HG03196 (cell line): Measurements from ENCODE around the gene TMEM45B.
"Not testable (repeated sequence)": the region's sequence is repeated elsewhere in the genome, so short reads cannot be mapped to it uniquely, and the experiment has no call there.

ENCODE experiments used
- ATAC-seq: cut with Tn5 transposase; IDR thresholded peaks from one replicate; pipeline ENCODE4 v1.9.1; 2021; ENCODE audit not compliant: unreplicated experiment

The TMEM45B gene

DNA sequence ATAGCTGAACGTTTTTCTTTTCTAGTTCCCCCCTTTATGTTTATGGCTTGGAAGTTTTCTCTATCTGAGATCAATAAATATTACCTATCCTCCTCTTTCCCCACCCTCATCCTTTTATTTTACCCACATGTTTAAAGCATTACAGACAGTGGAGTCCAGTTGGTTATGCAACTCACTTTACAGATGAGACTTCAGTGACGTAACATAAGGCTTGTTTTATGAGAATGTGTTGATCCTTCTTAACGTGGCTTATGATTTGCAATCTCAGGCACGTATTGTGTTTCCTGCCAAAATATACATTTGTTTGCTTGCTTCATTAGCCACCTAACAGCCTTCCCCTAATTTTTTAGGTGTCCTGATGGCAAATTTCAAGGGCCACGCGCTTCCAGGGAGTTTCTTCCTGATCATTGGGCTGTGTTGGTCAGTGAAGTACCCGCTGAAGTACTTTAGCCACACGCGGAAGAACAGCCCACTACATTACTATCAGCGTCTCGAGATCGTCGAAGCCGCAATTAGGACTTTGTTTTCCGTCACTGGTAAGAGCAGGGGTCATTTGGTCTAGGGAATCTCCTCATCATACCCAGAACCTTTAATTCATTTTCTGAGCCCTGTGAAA lies 36.6 kb downstream of the TMEM45B start:
- ATAC-seq, result no peak

DNA sequence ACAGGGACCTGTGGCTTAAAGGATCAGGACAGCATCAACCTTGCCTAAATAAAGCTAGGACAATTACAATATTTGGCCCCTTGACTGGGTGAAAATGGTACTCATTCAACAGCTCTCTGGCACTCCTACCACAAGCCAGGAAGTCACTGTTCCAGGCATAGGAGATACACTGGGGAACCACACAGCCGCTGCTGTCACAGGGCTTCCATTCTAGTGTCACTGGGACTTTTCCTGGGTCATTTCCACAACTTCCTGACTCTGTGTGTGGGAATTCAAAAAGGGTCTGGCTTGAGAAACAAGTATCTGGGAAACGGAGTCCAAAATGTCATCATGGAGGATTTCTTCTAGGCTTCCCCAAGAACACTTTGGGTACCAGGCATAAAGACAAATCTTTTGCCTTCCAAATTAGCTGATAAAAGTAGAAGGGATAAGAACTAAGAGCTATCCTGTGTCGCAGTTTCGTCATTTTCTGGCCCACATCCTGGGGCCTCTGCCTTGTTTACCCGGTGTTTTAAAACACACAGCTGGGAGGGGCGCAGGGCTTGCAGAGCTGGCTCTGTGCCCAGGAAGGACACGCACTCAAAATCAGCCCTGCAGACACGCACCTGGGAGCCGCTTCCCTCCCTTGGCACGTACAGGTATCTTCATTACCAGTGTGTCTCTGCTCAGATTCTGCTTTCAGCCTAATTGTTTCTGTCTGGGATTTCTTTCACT lies 38.0 kb downstream of the TMEM45B start:
- ATAC-seq, result no peak

DNA sequence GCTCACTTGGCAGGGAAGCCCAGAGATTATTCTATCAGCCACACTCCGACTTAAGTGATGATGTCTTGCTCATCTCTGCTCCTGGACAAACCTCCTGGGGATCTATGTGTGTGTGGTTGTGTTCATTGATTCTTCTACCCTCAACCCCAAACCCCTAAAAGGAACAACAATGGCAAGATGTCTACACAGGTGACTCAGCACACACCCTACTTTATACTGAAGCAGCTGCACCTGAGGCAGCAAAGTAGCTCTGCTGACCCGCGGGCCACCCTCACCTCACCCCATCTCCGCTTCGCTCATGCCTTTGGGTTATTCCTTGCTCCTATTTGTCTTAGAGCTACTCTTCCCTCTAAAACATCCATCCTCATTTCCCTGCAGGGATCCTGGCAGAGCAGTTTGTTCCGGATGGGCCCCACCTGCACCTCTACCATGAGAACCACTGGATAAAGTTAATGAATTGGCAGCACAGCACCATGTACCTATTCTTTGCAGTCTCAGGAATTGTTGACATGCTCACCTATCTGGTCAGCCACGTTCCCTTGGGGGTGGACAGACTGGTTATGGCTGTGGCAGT lies 38.7 kb downstream of the TMEM45B start:
- no peak for ATAC-seq

DNA sequence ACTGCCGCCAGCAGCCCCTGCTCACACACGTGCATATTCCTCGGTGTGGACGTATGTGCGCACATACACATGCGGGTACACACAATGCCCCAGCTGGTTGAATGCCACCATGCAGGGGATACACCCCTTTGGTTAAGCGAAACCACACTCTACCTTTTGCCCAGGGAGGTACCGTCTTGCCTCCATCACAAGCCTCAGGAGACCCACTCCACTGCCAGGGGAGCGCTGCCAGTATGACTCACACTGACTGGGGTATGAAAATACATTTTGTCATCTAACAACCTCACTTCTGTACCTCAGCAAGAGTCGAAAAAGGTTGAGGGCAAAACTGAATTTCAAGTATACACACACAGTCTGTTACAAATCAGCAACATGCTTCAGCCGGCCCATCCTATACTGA lies 39.4 kb downstream of the TMEM45B start:
- ATAC-seq, result no peak

DNA sequence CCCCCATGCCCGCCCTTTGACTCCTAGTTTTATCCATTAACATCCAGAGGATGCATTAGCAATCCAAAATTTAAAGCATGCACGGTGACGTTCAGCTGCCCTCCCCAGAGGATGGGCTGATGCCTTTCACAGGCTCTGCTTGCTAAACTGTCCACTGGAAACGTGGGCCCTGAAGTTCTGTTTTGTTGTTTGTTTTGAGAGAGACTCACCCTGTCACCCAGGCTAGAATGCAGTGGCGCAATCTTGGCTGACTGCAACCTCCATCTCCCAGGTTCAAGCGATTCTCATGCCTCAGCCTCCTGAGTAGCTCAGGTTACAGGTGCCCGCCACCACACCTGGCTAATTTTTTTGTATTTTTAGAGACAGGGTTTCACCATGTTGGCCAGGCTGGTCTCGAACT lies 40.4 kb downstream of the TMEM45B start:
- no peak for ATAC-seq

DNA sequence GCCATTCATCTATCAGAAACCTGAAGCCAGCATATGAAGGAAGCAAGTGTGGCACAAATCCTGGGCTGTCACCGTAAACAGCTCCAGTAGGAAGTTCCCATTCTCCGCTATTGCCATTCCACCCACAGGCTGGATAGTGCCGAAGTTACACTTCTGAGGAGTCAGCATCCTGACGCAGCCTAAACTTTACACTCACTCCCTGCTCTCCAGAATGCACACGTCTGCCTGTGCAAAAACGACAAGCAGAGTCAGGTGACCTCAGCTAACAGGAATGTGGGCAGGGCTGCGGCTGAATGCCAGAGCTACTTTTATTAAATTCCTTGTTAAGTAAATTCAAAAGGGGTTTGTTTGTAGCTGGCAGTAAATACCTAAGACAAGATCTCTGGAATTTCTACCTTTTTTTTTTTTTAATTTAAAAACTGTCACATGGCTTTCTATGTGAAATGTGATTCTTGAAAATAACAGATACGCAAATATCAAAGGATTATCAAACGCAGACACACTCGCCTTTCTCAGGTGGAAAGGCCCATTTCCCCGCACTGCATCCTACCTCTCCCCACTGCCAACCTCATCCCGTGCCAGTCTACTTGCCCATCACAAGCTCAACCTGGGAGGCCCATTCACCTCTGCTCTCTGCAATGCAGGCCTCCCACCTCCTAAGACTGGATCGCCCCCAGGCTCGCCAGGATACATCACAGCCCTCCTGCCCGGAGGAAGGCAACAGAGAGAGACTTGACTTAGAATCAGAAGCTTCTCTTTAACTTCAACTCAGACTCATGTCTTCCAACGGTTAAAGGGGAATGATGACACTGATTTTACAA lies 46.3 kb downstream of the TMEM45B start:
- no peak for ATAC-seq

DNA sequence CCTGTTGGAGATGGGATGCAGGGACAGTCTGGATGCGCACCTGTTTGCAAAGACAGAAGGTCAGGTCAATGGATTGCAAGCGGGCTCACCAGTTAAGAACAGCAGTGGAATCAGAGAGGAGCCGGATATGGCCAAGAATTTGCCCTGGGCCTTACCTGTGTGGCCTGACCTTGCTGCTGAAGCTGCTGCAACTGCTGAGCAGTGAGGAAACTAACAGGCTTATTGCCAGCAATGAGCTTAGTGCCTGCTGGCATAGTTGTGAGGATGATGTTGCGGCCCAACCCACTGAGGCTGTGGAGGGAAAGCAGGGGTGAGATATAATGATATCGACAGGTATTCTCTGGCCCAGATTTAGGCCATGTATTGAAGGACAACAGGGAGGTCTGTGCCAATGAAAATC lies 49.2 kb downstream of the TMEM45B start:
- no peak for ATAC-seq

DNA sequence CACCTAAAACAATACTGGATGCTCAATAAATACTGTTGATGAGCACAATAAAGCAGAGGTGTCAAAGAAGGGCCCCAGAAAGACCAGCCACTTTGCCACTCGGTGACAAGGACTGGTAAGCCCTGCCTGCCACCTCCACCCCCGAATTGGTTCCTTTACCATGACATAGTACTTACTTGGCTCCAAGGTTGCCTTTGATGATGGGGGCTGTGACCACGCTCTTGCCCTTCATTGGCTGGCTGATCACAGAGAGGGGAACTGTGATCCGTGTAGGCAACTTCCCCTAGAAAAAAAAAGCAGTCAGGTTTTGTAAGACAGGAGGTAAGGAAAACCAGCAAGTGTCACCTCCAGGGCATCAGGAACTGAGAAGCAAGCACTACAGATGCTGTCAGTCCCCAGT lies 50.1 kb downstream of the TMEM45B start:
- ATAC-seq, result no peak

DNA sequence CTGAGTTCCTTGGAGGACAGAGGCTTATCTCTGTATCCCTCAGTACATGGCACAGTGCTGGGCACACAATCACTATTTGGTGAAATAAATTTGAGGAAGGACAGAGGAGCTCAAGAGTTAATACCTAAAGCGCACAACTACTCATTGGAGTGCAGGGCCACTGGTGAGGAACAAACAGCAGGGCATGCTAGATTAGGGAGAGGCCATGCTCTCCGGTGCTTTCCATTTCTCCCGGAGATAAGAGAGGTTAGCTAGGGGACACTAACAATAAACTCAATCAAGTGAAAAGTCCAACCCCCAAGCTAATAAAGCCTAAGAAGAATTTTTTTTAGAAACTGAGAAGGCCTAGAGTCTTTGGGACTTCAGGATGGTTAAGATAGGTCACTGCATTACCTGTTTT lies 50.7 kb downstream of the TMEM45B start:
- ATAC-seq, result no peak

DNA sequence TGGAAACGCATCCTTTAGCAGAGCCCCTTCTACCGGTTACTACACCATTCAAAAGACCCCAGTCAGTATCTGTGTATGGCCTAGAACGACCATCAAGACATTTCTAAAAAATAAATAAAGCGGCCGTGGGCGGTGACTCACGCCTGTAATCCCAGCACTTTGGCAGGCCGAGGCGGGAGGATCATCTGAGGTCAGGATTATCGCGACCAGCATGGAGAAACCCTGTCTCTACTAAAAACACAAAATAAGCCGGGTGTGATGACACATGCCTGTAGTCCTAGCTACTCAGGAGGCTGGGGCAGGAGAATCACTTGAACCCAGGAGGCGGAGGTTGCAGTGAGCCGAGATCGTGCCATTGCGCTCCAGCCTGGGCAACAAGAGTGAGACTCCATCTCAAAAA lies 53.0 kb downstream of the TMEM45B start:
- not testable (repeated sequence) for ATAC-seq

DNA sequence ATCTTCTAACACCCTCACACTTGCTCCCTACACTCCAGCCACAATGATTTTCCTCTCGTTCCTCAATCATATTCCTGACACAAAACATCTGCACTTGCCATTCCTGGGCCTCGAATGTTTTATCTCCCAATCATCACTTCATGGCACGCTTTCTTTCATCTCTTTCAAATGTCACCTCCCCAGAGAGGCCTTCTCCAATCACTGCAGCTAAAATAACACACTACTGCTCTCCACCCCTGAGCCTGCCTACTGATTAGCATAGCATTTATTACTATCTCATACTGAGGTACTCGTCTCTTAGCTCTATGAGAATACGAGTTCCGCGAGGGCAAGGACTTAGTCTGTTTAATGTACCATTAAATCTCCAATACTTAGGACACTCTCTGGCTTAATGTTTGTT lies 56.3 kb downstream of the TMEM45B start:
- no peak for ATAC-seq

DNA sequence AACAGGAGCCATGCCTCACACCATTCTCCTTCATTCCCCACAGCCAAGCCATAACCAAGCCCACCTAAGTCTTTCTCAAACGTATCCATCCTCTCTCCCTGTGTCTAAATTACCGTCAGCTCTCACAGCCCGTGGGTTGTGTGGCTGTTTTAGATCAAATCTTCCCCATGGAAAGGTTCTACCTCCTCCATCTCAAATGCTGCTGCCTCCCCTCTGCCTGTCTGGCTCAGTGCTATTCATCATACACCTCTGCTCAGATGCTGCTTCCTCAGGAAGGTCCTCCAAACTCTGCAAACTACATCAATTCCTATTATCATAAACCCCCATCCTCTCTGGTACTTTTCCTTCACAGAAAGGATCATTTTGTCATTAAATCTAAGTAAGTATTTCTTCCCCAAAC lies 64.7 kb downstream of the TMEM45B start:
- no peak for ATAC-seq

DNA sequence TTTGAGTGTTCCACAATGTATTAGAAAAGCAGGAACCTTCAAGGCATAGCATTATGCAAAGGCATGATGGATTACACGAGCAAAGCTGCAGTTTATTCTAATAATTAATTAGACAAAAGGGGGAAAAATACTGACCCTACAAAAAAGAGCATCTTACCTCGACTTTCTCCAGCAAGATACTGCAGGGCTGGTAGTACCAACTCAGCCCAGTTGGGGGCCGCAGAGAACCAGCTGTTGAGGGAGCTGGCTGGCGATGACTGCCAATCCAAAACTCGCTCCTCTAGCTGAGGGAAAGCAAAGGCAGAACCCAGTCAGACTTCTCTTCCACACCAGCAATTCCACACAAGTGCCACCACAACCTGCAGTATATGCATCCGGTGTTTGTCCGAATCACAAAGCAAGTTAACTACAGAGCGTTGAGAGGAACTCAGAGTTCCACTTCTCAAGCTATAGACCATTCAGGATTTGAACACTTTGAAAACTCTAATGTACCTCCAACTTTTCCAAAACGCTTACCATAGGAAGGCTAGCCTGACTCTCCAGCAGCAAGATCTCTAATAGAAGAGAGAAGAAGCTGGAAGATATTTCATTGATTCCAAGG lies 66.0 kb downstream of the TMEM45B start:
- no peak for ATAC-seq

DNA sequence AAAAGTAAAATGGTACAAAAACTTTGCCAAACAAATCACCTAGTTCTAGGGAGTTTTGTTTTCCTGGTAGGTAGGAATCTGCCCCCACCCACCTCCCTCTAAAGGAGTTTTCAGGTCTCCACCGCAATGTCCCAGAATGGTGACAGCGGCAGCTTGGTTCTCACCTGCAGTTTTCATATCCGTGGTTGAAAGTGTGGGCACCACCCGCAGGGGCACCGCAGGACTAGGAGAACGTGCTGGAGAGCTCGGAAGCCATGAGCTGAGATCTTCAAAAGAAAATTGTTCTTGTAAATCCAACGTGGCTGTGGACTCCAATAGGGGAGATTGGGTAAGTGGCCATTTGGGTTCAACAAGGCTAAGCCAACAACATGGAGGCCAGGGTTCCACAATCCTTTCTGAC lies 68.9 kb downstream of the TMEM45B start:
- no peak for ATAC-seq

DNA sequence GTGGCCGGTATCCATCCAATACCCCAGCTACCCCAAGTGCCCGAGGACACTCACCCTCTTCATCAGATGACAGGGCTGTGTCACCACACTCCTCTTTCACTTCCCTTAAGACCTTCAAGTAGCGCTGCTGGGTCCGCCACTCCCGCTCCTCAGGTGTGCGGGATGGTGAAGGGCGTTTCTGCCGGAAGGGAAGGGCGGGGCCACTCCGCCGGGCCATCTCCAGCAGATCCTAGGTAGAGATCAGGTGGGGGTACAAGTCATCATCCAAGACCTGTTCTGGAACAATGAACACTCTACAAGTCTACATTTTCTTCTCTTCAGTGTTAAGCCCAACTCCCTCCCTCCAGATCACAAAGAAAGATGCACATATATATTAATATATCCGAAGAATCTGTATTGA lies 69.7 kb downstream of the TMEM45B start:
- ATAC-seq, result no peak

DNA sequence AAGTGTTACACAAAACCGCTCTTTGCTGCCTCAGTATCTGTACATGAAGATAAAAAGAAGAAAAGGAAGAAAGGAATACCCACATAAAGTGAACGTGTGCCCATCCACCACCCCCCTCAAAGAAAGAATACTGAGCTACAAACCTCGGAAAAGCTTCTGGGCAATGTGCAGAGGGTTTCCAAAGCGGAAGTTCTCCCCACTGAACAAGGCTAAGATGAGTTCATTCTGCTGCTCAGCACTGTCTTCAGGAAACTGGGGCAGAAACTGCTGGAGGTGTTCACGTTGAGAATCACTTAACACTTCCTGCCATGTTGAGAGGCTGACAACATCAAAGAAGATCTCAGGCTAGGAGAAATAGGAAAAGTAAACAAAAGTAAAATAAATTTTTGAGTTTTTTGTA lies 72.8 kb downstream of the TMEM45B start:
- no peak for ATAC-seq

DNA sequence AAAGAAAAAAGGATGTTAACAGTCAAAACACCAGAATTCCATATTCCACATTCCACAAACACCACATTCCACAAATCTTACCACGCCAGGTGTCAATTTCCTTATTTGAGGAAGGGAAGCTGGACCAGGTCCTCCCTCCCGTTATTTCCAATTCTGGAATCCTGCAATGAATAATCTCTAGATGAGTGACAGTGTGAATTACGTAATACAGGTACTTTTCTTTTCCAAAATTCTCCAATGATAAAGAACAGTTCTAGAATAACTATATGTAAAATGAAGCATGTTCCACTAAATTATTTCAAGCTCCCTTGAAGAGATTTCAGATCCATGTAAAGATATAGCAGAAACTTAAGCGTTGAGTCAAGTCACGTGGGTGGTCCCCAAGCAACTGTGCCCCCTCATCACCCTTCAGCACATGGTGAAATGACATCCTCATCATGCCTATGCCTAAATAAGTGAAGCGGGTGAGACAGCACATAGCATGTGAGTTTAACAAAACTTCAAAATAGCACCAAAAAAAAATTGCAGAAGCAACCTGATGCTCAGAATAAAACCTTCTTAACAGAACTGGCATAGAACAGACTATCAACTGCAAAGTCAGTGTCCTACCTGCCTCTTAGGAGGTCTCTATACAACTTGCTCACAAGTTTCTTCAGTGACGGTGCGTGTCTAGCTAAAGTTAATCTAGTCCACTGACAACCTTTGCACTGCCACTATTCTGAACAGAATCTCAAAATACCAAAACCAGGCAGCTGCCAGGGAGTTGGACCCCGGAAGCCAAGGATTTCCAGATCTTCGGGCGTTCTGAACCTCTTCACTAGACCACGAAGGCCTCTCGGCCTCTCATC lies 78.9 kb downstream of the TMEM45B start:
- ATAC-seq, result no peak

DNA sequence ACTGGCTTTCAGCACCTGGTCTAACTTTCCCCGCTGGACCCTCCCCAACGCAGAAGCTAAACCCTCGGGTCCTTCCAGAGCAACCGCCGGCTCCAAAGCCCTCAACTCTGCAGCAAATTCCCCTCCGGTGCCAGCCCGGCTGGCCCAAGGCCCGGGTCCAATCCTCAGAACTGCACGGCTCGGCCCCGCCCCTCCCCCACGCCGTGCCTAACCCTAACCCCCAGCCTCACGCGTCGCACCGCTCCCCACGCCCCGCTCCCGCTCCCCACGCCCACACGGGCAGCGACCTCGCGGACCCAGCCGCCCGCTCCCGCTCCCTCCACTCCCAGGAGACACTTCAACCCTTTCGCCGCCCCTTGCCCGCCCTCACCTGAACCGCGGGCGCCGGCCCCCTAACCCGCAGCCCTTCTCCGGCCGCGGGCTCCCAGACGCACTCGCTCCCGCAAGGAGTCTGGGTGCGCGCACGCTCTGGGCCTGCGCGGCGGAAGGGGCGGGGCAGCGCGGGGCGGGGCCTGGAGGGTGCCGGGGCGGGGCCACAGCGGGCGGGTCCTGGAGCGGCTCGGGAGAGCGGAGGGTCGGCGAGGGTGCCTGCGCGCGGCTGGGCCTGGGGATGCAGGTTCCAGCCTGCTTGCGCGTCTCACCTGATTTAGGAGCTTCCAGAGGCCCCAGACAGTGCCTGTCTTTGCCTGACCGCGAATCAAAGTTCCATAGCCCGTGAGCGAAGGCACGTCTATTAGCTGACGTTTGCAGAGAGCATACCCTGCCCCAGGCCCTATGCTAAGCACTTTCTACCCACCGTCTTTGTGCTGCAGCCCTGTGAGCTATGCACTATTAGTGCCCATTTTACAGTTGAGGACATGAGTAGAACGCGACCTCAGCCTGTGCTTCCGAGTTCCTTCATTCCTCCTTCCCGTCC lies 79.7 kb downstream of the TMEM45B start, which contains the start of gene NFRKB:
Gene NFRKB, minus strand, starts transcription at position 453 of the 916 bp plus-strand sequence. CDS start 2,729 bp downstream, outside the sequence.
- ATAC-seq, result peak; percentile 95

DNA sequence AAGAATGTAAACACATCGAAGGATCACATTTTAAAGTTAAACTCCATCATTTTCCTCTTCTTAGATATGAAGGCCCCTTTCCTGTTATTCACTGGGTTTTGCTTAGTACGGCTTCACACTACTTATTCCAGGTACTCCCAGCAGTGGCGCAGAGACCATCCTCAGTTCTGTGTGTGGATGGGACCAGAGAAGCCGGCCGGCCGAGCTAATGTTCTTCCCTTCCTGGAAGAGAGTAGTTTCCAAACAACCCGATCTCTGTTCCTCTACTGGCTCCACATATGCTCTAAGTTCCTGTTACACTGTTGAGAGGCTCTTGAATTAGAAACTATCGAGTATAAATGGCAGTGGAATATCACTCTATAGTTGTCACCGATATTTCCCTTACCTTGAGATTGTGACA lies 80.4 kb downstream of the TMEM45B start:
- no peak for ATAC-seq
